ENCODE measurements around the gene KLHDC7A. TPM values are rescaled to one million over a fixed set of nuclear protein-coding genes. Genes with fewer than 3 reads are reported as not detected.

The KLHDC7A gene
- not detected in 2 replicates for total RNA-seq

GRCh38 chr1:18480315-18481189, at the start of gene KLHDC7A:
TSS of gene KLHDC7A (plus strand) at chr1:18480930. CDS start at chr1:18480982, 52 bp downstream.

Small RNA genes within 50 kb of the gene (small RNA-seq; reads per million reads assigned to genes)
- 0.63 reads per million for gene DYNLL1P3

Other genes with a start within 250 kb of the KLHDC7A start
- gene PAX7, start 149.9 kb downstream of the KLHDC7A start, total RNA-seq: not detected in 2 replicates